Neuronal stem cell (in vitro differentiated cells): ENCODE measurements around the gene RALGAPA2.

ENCODE experiments used
- DNase-seq: peaks from one replicate; pipeline ENCODE4 v3.0.0-alpha.2; 2013; ENCODE audit warnings: low spot score
- H2AFZ ChIP-seq: one replicate; pipeline ENCODE4 v1.6.1; 2013; ENCODE audit warnings: mild to moderate bottlenecking, low read length, inconsistent platforms
- H2AK5ac ChIP-seq: 2 replicates; pipeline ENCODE4 v1.6.1; 2013; ENCODE audit warnings: low read depth, mild to moderate bottlenecking, inconsistent platforms, low read length, moderate library complexity, mixed read lengths
- H2BK120ac ChIP-seq: 2 replicates; pipeline ENCODE4 v1.6.1; 2013; ENCODE audit warnings: low read depth, mild to moderate bottlenecking, inconsistent platforms, low read length, moderate library complexity, mixed read lengths
- H2BK12ac ChIP-seq: one replicate; pipeline ENCODE4 v1.6.1; 2013; ENCODE audit warnings: low read length, inconsistent platforms
- H2BK15ac ChIP-seq: 2 replicates; pipeline ENCODE4 v1.6.1; 2013; ENCODE audit warnings: mild to moderate bottlenecking, low read length, inconsistent platforms, mixed read lengths
- H2BK5ac ChIP-seq: one replicate; pipeline ENCODE4 v1.6.1; 2013; ENCODE audit warnings: inconsistent platforms, mild to moderate bottlenecking, low read length, moderate library complexity
- H3K14ac ChIP-seq: one replicate; pipeline ENCODE4 v1.6.1; 2013; ENCODE audit warnings: low read length, inconsistent platforms
- H3K18ac ChIP-seq: 2 replicates; pipeline ENCODE4 v1.6.1; 2013; ENCODE audit warnings: low read length, inconsistent platforms
- H3K23ac ChIP-seq: 2 replicates; pipeline ENCODE4 v1.6.1; 2013; ENCODE audit warnings: low read depth, mild to moderate bottlenecking, mixed read lengths, low read length, inconsistent platforms; ENCODE audit not compliant: poor library complexity
- H3K27ac ChIP-seq: replicated peaks from 3 replicates; pipeline ENCODE4 v1.5.1; 2013; ENCODE audit warnings: low read length, inconsistent platforms
- H3K27me3 ChIP-seq, 3 experiments: 2 replicates each; pipeline ENCODE4 v1.6.1; 2013; ENCODE audit warnings: low read length in 3 of 3, mild to moderate bottlenecking in 2 of 3, inconsistent platforms in 1 of 3, low read depth in 1 of 3, mixed read lengths in 1 of 3, moderate library complexity in 1 of 3; ENCODE audit not compliant: control insufficient read depth in 3 of 3, insufficient read depth in 3 of 3
- H3K36me3 ChIP-seq, 2 donors: replicated peaks in 1 of 2; 2 replicates each; pipeline ENCODE4 v1.6.1; 2013; ENCODE audit warnings: low read length in 2 of 2; ENCODE audit not compliant: control insufficient read depth in 2 of 2, insufficient read depth in 2 of 2
- H3K4ac ChIP-seq: 2 replicates; pipeline ENCODE4 v1.6.1; 2013; ENCODE audit warnings: inconsistent platforms, mild to moderate bottlenecking, low read length, moderate library complexity
- H3K4me1 ChIP-seq, 2 donors: 1 replicate in 1 of 2; 2 replicates in 1 of 2; pipeline ENCODE4 v1.6.1; 2013; ENCODE audit warnings: low read length in 2 of 2, low read depth in 1 of 2; ENCODE audit not compliant: control insufficient read depth in 2 of 2, insufficient read depth in 1 of 2
- H3K4me2 ChIP-seq: one replicate; pipeline ENCODE4 v1.6.1; 2013; ENCODE audit warnings: mild to moderate bottlenecking, low read length, inconsistent platforms; ENCODE audit not compliant: insufficient read depth, poor library complexity, severe bottlenecking
- H3K4me3 ChIP-seq, 2 donors: 2 replicates each; pipeline ENCODE4 v1.5.1; 2013; ENCODE audit warnings: low read length in 2 of 2, mild to moderate bottlenecking in 2 of 2, inconsistent platforms in 1 of 2, moderate library complexity in 1 of 2
- H3K79me1 ChIP-seq: one replicate; pipeline ENCODE4 v1.6.1; 2013; ENCODE audit warnings: low read depth, mild to moderate bottlenecking, inconsistent platforms, low read length, moderate library complexity
- H3K9ac ChIP-seq: one replicate; pipeline ENCODE4 v1.6.1; 2013; ENCODE audit warnings: mild to moderate bottlenecking, low read depth, low read length, inconsistent platforms; ENCODE audit not compliant: poor library complexity
- H3K9me3 ChIP-seq, 2 donors: replicated peaks in 1 of 2; 2 replicates each; pipeline versions ENCODE3 to v1.6.1; 2013; ENCODE audit warnings: low read length in 2 of 2, mild to moderate bottlenecking in 2 of 2, inconsistent platforms in 1 of 2, low read depth in 1 of 2, mixed read lengths in 1 of 2, moderate library complexity in 1 of 2; ENCODE audit not compliant: control insufficient read depth in 2 of 2, insufficient read depth in 1 of 2
- H4K8ac ChIP-seq: one replicate; pipeline ENCODE4 v1.6.1; 2013; ENCODE audit warnings: low read depth, mild to moderate bottlenecking, inconsistent platforms, low read length, moderate library complexity
- H4K91ac ChIP-seq: one replicate; pipeline ENCODE4 v1.6.1; 2013; ENCODE audit warnings: low read length, low read depth, mild to moderate bottlenecking, inconsistent platforms; ENCODE audit not compliant: poor library complexity
- WGBS, 2 donors: extraction: QIAGEN DNeasy Blood & Tissue Kit; methylation state at CpG; one replicate each; pipeline ENCODE4 v1.1.7; 2013; ENCODE audit warnings: missing lambda C conversion rate in 2 of 2, mixed read lengths in 1 of 2; ENCODE audit not compliant: insufficient read length in 2 of 2, insufficient replicate concordance in 1 of 2; ENCODE audit errors: extremely low coverage in 2 of 2; 5-methylcytosine and 5-hydroxymethylcytosine counted together

The RALGAPA2 gene

DNA sequence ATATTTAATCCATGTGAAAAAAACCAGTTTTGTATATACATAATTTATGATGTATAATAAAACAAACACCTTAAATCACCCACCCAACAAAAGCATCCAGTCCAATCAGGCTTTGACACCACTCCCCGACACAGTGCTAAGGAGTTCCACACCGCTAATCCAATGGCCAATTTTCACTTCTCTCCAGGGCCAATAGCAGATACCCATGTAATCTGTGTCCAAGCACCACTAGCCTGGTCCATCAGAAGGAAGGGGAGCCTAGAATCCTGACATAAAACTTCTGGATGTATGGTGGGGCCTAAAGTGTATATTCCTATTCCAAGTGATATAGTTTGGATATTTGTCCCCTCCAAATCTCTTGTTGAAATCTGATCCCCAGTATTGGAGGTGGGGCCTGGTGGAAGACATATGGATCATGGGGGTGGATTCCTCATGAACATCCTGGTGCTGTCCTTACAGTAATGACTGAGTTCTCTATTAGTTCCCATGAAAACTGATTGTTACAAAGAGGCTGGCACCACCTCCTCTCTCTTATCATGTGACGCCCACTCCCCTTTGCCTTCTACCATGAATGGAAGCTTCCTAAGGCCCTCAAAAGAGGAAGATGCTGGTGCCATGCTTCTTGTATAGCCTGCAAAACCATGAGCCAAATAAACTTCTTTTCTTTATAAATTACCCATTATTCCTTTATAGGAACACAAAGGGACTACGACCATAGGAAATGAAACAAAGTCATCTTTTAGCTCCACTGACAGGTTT is 20.8 kb downstream of the RALGAPA2 start:
- H3K9me3 ChIP-seq, result peaks cover 0 to 3% of the 10 kb centered on the region in 2 donors
- no peak overlapping the region for H3K27ac ChIP-seq
- H2BK120ac ChIP-seq, result no peak overlapping the region
- H3K9ac ChIP-seq, result no peak overlapping the region
- no peak overlapping the region for H2BK12ac ChIP-seq
- no peak overlapping the region for H2AFZ ChIP-seq
- no peak overlapping the region for H2BK5ac ChIP-seq
- no peak overlapping the region for H4K91ac ChIP-seq
- H3K4ac ChIP-seq, result no peak overlapping the region
- DNase-seq, result no peak
- no peak overlapping the region for H2AK5ac ChIP-seq
- H3K14ac ChIP-seq, result no peak overlapping the region
- H3K4me3 ChIP-seq, result no peak overlapping the region
- no peaks in the 10 kb centered on the region for H3K79me1 ChIP-seq
- no peaks in the 10 kb centered on the region for H3K36me3 ChIP-seq
- no peak overlapping the region for H4K8ac ChIP-seq
- no peak overlapping the region for H3K23ac ChIP-seq
- H3K4me1 ChIP-seq, result no peaks in the 10 kb centered on the region
- no peak overlapping the region for H2BK15ac ChIP-seq
- H3K4me2 ChIP-seq, result no peak overlapping the region
- H3K27me3 ChIP-seq, result no peaks in the 10 kb centered on the region
- WGBS, 2 donors, result no CpG with 5 or more reads among the region's 4 CpGs
- H3K18ac ChIP-seq, result no peak overlapping the region

DNA sequence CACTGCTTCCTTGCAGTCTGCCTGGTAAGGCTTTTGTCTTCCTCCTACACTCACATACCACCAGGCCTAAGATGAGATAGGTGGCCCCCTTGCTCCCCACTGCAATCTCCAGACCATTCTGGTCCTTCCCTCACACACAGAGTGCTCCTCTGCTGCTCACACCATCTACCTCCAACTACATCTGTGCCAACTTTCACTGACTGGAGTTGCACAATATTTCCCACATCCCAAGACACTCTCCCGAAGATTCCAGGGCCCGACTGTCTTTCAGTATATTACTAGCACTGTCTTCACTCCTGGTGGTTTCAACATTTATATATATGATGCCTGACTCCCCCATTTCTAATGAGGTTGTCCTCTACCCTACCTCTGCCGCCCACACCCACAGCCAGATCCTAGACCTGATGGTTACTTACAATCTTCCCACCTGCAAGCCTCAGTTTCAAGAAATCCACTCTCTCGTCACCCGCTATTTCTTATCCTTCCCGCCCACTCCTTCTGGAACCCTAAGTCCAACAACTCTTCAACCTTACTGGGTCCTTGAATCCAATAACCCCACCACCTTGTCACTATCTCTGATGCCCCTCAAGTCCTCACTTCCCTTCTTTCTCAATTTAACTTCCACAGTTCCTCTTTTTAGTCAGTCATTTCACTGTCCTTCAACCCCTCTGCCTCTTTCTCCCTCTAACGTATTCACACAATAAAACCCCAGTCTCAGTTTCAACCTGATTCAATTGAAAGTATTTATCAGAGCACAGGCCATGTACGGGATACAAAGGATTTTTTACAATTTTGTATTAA is 21.6 kb downstream of the RALGAPA2 start:
- Histone ChIP-seq H3K9me3 (peaks cover 0 to 3% of the 10 kb centered on the region in 2 donors), H3K27ac (no peak overlapping the region), H3K14ac (no peak overlapping the region), H2BK120ac (no peak overlapping the region), H4K8ac (no peak overlapping the region), H4K91ac (no peak overlapping the region), H3K36me3 (no peaks in the 10 kb centered on the region), H3K18ac (no peak overlapping the region), H3K9ac (no peak overlapping the region), H2BK12ac (no peak overlapping the region), H3K4me3 (no peak overlapping the region), H2AFZ (no peak overlapping the region), H3K23ac (no peak overlapping the region), H3K4me1 (no peaks in the 10 kb centered on the region), H3K4ac (no peak overlapping the region), H3K4me2 (no peak overlapping the region), H3K79me1 (no peaks in the 10 kb centered on the region), H3K27me3 (no peaks in the 10 kb centered on the region), H2BK15ac (no peak overlapping the region), H2AK5ac (no peak overlapping the region), H2BK5ac (no peak overlapping the region)
- DNase-seq, result no peak
- WGBS, 2 donors, result 100% methylated on average over 3 of the region's 8 CpGs; no CpG with 5 or more reads in 1 of the 2 donors

DNA sequence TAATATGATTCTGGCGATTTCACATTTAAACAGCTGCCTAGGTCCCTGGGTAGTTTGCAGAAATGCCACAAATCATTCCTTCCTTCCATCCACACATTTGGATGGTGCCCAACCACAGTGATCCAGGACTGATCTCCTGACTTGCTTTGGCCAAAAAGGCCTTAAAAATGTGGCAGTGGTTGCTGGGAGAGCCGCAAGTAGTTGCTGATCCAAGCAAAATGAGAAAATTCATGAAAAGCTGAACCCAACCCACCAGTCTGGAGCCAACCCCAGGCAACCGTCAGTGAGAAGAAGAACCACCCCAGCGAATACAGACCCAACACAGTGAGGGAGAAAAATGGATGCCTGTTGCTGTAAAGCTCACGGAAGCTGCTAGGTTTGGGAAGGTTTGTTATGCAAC is 25.1 kb downstream of the RALGAPA2 start:
- Histone ChIP-seq H4K8ac (no peak overlapping the region), H3K79me1 (no peaks in the 10 kb centered on the region), H3K9me3 (no peaks in the 10 kb centered on the region), H2BK120ac (no peak overlapping the region), H3K4me1 (no peaks in the 10 kb centered on the region), H3K4ac (no peak overlapping the region), H3K18ac (no peak overlapping the region), H3K27ac (no peak overlapping the region), H3K23ac (no peak overlapping the region), H2BK12ac (no peak overlapping the region), H3K4me3 (no peak overlapping the region), H2BK5ac (no peak overlapping the region), H3K36me3 (no peaks in the 10 kb centered on the region), H2BK15ac (no peak overlapping the region), H4K91ac (no peak overlapping the region), H2AFZ (no peak overlapping the region), H3K4me2 (no peak overlapping the region), H3K9ac (no peak overlapping the region), H3K27me3 (no peaks in the 10 kb centered on the region), H2AK5ac (no peak overlapping the region), H3K14ac (no peak overlapping the region)
- WGBS, 2 donors, result no CpG with 5 or more reads among the region's 5 CpGs
- no peak for DNase-seq

DNA sequence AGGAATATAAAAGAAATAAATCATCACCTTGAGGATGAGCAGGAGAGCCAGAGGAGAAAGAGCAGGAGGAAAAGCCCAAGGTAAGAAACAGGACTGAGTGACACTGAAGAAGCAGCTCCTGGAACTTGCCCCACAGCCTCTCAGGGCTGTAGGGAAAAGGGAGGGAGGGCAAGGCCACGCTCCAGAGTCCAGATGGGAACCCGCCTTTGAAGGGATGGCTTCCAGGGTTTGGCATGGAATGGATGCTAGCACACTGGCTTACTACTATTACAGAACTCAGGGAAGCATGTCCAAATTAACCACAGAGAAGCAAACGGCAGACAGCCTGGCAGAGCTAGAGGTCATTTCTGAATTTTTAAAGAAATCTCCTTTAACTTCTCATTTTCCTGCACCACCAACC is 26.8 kb downstream of the RALGAPA2 start:
- Histone ChIP-seq H2AFZ (no peak overlapping the region), H4K8ac (no peak overlapping the region), H2BK5ac (no peak overlapping the region), H3K27ac (no peak overlapping the region), H2AK5ac (no peak overlapping the region), H3K4me1 (no peaks in the 10 kb centered on the region), H3K27me3 (no peaks in the 10 kb centered on the region), H3K9me3 (no peaks in the 10 kb centered on the region), H3K9ac (no peak overlapping the region), H3K4me2 (no peak overlapping the region), H3K36me3 (no peaks in the 10 kb centered on the region), H2BK15ac (no peak overlapping the region), H3K4ac (no peak overlapping the region), H4K91ac (no peak overlapping the region), H3K79me1 (no peaks in the 10 kb centered on the region), H2BK120ac (no peak overlapping the region), H3K23ac (no peak overlapping the region), H3K14ac (no peak overlapping the region), H3K18ac (no peak overlapping the region), H3K4me3 (no peak overlapping the region), H2BK12ac (no peak overlapping the region)
- WGBS, 2 donors, result no CpG with 5 or more reads among the region's 3 CpGs
- DNase-seq, result no peak
